Umbilical cord (tissue), 2 donors: Measurements from ENCODE around the gene TASOR2. TPM values are rescaled to one million over a fixed set of nuclear protein-coding genes. Genes with fewer than 3 reads are reported as not detected.

ENCODE experiments used
- DNase-seq: peaks from one replicate; pipeline ENCODE4 v3.0.0-alpha.2; 2015; ENCODE audit warnings: low spot score
- total RNA-seq: library from RNA; depleted of rRNA; stranded (reverse); fragments of >200 nt; gene quantifications from one replicate; pipeline ENCODE4 v1.2.3, GENCODE V29; 2014; ENCODE audit warnings: low replicate concordance; ENCODE audit not compliant: insufficient read depth

TASOR2 gene
- total RNA-seq, 1 donor from 2014 or later, result 40.2 TPM

DNA sequence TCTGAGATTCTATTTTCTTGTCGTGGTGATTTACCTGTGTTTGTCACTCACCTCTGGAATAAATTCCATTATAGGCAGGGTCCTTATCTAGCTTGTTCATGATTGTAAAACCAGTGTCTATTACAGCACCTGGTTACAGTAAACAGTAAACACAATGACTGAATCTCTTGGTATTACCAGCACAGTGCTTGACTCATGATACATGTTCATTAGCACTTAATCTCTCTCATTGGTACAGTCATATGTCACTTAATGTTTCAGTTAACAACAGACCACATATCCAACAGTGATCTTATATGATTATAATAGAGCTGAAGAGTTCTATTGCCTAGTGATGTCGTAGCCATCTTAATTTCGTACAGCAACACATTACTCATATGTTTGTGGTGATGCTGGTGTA is 1.6 kb upstream of the TASOR2 start:
- no peak for DNase-seq

GRCh38 chr10:5684971-5685763 is 529 bp downstream of the TASOR2 start:
- peak; percentile 82 for DNase-seq

DNA sequence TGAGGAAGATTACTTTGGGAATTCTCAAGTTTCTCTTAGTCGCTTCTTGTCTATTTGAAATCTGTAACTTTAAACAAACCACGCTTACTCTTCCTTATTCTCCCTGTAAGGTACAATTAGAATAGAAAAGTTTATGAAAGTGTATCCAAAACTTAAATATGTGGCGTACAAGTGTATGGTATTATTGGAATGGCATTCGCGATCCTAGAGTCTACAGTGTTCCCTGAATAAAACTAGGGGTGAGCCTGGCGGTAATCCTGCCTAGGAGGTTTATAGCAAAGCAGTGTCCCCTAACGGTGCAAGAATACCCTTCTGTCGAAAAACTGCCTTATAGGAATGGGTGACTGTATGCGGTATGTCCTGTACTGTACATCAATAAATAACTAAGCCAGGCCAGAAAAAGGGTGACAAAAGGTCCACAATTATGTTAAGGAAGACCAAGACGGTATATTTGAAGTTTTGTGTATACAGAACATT is 1.2 kb downstream of the TASOR2 start:
- no peak for DNase-seq

DNA sequence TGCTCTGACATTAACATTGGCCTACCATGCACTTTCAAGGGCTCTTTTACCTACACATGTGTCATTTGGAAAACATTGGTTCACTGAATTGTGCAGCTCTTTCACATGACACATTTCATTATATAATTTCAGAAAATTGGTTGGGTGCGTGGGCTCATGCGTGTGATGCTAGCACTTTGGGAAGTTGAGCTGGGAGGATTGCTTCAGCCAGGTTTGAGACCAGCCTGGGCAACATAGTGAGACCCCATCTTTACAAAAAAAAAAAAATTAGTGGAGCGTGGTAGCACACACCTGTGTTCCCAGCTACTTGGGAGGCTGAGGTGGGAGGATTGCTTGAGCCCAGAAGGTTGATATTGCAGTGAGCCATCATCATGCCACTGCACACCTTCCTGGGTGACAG is 3.9 kb downstream of the TASOR2 start:
- DNase-seq, result no peak

- peak; percentile 6 for DNase-seq
Measured at GRCh38 chr10:5691786-5692185, 7.1 kb downstream of the TASOR2 start.

- peak; percentile 57 for DNase-seq
Measured at GRCh38 chr10:5692461-5693358, 8.1 kb downstream of the TASOR2 start.

DNA sequence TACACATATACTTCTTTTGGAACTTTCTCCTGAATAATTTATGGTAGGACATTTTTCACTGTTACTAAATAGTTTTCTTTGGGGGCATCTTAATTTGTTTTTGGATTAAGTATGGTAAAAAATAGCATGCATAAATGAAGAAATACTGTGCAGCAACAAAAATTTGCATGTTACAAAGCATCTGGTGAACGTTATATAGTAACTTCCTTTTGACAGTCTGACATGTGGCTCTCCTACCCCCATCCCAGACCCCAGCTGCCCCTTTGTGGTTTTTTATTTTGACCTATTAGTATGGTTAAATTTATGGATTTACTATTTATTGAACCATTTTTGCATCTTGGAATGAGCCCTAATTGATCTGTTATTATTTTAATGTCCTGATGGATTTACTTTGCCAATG is 9.9 kb downstream of the TASOR2 start:
- DNase-seq, result no peak

- DNase-seq, result no peak
Measured at GRCh38 chr10:5697342-5697741, 12.7 kb downstream of the TASOR2 start.

DNA sequence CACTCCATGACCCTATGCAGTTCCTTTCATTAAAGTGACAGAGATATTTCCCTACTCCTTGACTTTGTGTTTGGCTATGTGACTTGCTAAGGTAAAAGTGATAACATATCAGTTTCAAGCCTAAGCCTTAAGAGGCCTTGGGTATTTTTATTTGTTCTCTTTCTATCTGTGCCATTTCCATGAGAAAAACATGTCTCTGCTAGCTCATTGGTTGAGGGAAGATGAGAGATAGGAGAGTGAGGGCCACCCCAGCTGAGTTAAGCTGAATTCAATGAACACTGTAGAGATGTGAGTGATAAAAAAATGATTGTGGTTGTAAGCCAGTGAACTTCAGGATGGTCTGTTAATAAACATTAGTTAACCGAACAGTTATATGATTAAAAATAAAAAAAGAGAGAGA is 13.4 kb downstream of the TASOR2 start:
- no peak for DNase-seq

- DNase-seq, result no peak
Measured at GRCh38 chr10:5708356-5708755, 23.7 kb downstream of the TASOR2 start.

DNA sequence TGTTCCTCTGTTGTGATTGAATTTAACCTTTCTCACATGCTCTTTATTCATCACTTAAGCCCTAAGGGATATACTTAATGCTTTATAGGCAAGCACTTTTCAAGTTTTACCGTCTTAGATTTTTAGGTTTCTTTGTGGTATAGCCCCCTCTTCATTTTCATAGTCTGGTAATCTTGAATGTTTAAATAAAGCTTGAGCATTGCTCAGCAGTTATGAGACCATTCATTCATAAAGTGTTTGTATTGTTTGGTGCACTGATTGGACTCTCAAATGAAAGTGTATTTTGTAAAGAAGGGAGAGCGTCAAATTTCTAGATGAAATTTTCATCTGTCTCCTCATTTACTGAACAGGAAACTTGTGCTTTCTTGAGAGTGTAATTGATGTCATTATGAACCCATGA is 25.2 kb downstream of the TASOR2 start:
- no peak for DNase-seq

DNA sequence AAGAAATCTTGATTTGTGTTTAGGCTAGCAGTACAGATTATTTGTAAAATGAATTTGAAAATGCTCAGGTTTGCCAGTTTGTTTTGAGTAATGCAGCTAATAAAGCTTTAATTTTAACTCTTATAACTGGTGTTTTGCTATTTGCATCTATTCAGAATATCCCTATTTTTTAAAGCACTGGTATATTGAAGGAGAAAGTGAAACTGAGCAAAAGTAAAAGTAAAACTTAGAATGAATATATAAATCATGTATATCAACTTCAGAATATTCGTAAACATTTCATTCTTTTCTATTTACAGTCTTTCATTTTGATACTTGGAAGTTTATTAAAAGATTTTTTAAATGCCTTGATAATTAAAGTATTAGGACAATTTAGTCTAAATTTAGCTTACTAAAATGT is 26.2 kb downstream of the TASOR2 start:
- DNase-seq, result no peak

DNA sequence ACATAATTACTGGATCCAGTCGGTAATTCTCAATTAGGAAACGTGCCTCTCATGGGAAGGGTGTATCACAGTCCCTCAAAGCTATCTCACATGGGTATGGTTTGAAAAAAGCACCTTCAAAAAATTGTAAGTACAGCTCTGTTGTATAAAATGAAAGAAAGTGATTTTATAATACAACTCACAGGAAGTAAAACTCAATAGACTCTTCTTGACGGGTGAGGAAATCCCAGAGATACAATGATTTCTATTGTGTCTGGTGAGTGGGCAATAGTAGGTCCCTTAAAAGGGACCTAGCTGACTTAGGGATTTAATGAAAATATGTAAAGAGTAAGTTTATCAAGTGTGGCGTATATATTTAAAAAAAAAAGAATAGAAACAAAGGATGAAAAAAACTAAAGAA is 27.0 kb downstream of the TASOR2 start:
- DNase-seq, result no peak

GRCh38 chr10:5719546-5719945 is 34.9 kb downstream of the TASOR2 start:
- DNase-seq, result no peak

DNA sequence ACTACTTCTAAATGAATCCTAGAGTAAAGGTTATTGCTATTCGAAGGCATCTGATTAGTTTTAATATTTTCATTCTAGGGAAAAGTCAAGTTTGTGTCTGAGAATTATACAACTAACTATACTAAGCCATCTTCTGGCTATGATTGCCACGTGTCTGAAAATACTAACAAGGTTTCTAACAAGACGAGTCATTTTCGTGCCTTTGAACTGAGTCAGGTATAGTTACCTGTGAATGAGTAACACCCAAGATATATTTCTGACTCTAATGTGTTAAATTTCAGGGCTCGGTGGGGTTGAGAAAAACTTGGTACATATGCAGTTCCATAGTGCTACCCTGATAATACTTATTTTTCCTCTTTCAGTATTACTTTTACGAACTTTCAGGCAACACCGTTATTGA is 35.5 kb downstream of the TASOR2 start:
- DNase-seq, result no peak

- DNase-seq, result no peak
Measured at GRCh38 chr10:5723692-5724091, 39.1 kb downstream of the TASOR2 start.

- DNase-seq, result no peak
Measured at GRCh38 chr10:5730766-5731165, 46.1 kb downstream of the TASOR2 start.

DNA sequence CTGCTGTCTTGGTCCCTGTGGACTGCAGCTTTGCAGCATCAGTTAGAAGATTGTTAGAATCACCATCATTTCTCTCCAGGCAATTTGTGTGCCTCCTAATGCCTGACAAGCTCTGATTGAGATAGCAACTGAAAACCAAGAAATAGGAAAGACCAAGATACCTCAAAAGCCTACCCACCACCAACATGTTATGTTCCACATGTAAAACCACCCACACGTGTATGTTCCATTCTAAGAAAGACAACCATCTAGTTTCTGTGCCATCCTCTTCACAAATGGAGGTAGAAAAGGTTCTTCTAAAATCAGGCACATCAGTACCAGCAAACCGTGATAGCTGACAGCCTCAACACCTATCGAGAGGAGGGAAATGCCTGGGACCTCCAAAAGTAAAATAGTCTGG is 46.9 kb downstream of the TASOR2 start:
- no peak for DNase-seq

GRCh38 chr10:5732141-5732540 is 47.5 kb downstream of the TASOR2 start:
- DNase-seq, result no peak
